Activated T-helper 9 cell treated with anti-CD3 and anti-CD28 coated beads, Interleukin-2, amount 50 U/mL, for 16 hours (primary cell): ENCODE data around the gene SENP2.
A peak's percentile ranks its signal among the peaks of the same experiment; 100 is the strongest.
"Not testable (repeated sequence)": the region's sequence is repeated elsewhere in the genome, so short reads cannot be mapped to it uniquely, and the experiment has no call there.

Source experiments
- DNase-seq: peaks from one replicate; pipeline ENCODE4 v3.0.0-alpha.2; 2020; ENCODE audit warnings: low read depth

SENP2 gene

GRCh38 chr3:185647880-185648210 lies 61.8 kb downstream of the SENP2 start:
- no peak for DNase-seq

DNA sequence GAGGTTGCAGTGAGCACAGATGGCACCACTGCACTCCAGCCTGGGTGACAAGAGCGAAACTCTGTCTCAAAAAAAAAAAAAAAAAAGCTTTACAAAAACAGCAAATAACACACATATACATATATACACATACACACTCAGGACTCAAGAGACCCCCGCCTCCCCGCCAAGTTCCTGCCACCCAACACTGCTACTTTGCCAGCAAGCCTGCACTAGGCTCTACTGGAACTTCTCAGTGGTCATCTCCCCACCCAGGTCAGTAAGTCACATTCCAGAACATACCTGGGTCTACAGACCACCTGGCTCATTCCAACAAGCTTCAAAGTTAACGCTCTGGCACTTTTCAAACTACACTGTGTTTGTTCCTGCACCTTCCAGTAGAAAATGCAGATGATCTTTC lies 62.3 kb downstream of the SENP2 start:
- DNase-seq, result no peak

DNA sequence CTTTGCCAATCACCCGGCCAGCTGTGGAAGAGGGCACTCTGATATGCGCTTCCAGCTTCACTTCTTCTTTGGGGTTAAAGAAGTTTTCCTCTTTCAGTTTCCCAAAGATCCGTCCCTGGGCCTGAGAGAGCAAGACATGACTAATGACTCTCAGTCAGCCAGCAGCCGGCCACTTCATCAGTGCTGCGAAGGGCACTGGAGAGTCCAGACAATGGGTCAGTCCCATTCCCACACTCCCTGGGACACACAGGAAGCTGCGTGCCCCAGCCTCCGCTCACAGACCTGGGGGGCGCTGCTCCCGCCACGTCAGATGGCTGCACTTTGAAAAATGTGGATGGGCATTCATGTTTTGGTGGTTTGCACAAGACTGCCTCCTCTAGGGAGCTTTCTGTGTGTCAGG lies 63.3 kb downstream of the SENP2 start:
- no peak for DNase-seq

DNA sequence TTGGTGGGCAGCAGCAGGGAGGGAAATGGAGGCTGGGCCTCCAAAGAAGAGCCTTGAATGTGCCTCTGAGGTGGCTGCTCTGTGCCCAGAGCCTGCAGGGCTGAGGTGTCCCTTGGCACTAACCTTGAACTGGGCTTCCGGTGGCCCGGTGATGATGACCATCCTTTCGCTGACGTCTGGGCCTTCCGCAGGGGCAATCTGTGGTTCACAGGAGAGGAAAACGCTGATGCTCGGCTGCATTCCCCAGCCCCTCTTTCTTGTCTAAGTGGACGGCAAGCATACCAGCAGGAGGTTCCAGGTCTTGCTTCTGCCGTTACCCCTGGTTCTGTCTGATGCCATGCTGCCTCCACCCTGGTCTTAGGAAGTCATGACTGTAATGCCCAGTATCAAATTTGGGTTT lies 65.9 kb downstream of the SENP2 start:
- no peak for DNase-seq

DNA sequence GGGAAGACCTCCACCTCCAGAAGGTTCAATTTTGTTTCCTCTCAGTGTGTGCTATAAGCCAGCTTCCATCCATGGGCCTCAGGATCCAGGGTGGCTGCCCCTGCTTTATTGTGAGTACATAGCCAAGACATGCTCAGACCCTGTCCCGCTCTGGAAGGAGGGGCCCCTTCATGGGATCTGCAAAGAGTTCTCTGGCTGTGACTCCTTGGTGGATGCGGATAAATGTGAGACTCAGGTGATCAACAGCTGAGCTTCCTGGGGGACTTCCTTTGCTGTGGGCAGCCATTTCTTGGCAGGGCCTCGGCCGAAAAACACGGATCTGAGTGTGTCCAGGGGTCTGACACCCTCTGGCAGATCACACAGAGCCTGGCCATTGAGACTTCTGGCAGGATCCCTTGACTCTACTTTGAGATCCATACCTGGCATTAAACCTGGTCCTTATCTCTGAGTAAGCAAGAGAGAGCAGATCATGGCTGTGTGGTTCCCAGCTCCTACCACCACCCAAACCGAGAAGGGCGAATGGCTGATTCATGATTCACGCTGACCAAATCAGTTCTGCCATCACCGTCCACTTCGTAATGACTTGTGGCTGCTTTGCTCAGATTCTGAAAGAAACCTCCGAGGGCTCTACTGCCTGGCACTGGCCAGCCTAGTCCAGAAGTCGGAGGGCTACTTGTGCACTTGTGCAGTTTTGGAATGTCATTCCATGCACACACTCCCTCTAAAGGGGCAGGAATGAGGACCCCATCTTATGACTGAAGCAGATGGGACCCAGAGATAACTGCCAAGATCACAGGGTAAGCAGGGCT lies 68.1 kb downstream of the SENP2 start:
- DNase-seq, result no peak

GRCh38 chr3:185654758-185655145 lies 68.7 kb downstream of the SENP2 start:
- DNase-seq, result no peak

DNA sequence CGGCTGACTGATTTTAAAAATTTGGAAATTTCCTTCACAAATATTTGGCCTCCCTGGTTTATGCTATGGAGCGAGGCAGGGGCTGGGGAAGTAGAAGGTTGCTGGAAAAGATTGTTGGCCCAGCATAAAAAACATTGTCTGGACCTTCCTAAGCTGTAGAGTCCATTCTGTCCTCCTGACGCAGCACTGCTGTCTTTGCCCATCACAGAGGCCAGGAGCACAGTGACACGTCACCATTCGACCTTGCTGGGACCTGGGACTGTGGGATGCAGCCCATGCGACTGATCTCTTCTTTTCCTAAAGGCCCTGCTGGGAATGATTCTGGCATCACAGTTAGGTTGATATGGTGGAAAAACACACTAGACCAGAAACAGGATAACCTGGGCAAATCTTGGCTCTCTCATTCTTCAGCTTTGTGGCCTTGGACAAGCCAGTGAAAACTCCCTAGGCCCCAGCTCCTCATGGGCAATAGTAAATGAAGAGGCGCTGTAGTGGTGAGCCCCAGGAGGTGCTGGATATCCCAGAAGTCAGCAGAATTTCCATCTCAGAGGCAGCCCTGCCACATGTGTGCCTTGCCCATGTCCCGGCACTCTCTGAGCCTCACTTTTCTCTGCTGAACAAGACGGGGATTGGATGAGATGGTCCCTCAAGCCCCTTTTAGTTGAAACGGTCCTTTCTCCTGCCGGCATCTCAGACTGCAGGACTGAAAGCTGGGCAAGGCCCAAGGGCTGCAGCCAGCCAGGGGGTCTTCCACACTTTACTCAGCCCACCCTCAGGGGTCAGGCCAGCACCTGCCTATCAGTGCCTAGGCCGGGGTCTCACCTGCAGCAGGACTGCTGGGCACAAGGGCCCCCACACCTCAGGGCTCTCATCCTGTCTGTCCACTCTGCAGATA lies 69.6 kb downstream of the SENP2 start:
- no peak for DNase-seq

DNA sequence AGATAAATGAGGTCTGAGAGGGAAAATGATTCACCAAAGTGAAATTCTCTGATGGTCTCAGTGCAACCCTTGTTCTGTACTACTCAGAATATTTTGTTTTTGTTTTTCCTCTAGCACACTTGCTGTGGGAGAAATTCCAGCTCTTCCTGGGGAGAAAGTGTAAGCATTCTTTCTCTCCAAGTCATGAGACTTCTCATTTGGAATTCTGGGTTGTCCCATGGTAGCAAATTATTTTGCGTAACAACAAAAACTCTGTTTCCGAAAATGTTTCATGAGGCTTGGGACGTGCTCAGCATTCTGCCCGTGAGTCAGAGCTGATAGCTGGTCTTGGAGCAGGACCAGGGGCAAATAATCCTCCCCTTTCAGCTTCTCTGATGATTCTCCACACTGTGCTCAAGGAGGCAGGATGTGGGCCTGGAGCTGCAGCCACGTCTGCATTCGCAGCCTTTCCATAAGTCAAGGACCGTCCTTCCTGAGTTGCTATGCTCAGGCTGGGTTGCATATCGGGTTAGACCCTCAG lies 70.3 kb downstream of the SENP2 start:
- no peak for DNase-seq

GRCh38 chr3:185657211-185657610 lies 71.1 kb downstream of the SENP2 start:
- no peak for DNase-seq

- no peak for DNase-seq
Observed at GRCh38 chr3:185657691-185658503, 71.8 kb downstream of the SENP2 start.

GRCh38 chr3:185658504-185658912 lies 72.4 kb downstream of the SENP2 start:
- no peak for DNase-seq

DNA sequence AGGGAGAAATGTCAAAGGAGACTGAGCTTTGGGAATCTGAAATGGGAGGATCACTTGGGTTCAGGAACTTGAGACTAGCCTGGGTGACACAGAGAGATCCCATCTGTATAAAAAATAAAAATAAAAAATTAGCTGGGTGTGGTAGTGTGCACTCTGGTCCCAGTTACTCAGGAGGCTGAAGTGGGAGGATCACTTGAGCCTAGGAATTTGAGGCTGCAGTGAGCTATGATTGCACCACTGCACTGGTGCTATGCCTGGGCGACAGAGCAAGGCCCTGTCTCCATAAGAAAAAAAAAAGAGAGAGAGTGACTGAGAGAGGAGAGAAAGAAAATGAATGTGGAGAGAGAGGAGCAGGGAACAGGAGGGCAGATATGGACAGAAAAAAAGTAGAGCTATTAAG lies 72.8 kb downstream of the SENP2 start:
- no peak for DNase-seq

DNA sequence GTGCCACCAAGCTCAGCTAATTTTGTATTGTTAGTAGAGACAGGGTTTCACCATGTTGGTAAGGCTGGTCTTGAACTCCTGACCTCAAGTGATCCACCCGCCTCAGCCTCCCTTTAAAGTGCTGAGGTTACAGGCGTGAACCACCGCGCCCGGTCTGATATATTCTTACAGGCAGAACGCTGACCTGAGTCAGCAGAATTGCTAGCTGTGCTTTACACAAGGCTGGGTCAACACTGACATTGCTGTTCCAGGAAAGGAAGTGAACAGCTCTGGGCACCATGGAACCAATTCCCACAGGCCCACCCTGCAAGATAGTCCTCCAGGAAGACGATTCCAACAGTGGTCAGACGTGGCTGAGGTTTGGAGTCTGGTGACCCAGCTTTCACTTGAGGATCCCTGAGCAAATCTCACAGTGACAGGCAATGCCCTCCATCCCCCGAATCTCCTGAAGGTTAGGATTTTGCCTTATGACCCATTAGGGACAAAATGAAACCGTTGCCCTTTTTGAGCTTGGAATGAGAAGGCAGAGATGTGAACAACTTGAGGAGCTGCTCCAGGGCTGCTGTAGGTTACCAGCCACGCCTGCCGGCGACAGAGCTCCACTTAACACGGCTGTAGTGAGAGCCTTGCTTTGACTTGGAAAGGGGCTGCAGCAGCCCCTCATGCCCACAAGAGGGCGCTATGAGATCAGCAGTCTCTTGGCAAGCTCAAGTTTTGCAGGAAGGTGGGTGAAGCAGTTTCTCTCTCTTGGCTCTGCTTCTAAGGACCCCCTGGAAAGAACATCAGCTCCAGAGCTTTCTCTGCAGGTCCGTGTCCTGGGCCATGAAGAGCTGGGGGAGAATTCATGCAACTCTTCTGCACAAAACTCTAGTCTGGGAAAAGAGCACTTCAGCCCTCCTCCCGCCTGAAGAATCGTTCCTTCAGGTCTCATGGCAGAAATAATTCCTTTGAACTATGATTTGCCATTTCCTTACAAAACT lies 74.1 kb downstream of the SENP2 start:
- peak; percentile 15 for DNase-seq

DNA sequence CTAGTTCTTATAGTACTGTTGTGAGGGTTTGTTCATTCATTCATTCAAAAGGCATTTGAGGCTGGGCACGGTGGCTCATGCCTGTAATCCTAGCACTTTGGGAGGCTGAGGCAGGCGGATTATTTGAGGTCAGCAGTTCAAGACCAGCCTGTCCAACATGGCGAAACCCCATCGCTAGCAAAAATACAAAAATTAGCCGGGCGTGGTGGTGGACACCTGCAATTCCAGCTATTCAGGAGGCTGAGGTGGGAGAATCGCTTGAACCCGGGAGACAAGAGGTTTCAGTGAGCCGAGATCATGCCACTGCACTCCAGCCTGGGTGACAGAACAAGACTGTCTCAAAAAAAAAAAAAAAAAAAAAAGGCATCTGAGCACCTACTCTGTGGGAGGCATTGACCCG lies 75.2 kb downstream of the SENP2 start:
- DNase-seq, result not testable (repeated sequence)

DNA sequence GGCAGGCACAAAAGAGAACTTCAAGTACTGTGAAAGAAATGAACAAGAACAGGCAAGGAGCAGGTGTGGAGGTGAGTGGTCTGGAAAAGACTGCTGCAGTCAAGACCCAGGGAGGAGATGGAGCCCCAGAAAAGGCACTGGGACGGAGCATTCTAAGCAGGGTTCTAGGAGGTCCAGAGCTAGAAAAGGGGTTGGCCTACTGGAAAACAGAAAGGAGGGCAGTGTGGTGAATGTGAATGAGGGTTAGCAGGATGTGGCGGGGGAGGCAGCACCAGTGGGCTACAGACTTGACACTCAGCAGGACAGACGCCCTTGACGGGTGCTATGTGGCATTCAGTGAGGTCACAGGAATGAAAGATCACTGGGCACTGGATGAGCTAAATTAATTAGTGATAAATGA lies 75.7 kb downstream of the SENP2 start:
- DNase-seq, result no peak

DNA sequence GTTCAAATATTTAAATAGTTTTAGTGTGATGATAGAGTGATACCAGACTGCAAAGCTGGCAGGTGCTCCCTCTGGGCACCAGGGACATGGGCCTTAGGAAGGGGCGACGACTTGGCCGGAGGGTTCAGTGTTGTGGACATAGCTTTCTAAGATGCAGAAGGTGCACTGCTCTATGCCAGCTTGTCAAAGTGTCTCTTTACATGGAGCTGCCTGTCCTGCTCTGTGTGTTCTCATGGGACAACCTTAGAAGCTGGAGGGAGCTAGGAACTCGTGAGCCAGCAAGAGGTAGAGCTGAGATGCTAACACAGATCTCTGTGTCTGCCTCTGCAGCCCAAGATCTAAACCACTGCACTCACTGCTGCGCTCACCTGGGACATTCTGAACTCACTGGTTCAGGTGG lies 77.8 kb downstream of the SENP2 start:
- no peak for DNase-seq

GRCh38 chr3:185667574-185667973 lies 81.5 kb downstream of the SENP2 start:
- no peak for DNase-seq

DNA sequence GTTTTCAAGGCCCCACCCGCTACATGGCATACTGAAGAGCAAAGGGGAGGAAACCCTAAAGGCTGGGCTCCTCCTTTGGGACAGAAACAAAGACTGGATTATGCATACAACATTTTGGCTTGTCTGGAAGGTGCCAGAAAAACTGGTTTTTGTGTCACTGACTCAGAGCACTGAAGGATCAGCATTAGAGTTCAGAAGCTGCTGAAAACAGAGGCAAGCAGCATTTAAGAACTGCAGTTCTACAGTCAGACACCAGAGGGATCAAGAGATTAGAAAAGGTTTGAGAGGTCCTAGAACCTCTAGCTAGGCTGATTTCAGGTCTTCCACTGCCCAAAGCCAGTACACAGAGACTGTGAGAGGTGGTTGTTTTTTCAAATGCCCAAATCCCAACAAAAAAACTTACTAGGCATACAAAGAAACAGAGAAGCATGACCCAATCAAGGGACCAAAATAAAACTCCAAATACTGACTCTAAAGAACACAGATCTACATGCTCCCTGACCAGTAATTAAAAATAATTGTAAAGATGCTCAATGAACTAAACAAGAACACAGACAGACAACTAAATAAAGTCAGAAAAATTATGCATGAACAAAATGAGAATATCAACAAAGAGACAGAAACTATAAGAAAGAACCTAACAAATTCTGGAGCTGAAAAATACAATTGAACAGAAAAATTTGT lies 91.2 kb downstream of the SENP2 start:
- DNase-seq, result no peak

- DNase-seq, result no peak
Observed at GRCh38 chr3:185678027-185678426, 91.9 kb downstream of the SENP2 start.

- no peak for DNase-seq
Observed at GRCh38 chr3:185680231-185680630, 94.1 kb downstream of the SENP2 start.
